Testis (tissue), 3 donors: ENCODE data around the gene GID8. TPM values are rescaled to one million over a fixed set of nuclear protein-coding genes. Genes with fewer than 3 reads are reported as not detected.

Experiments used
- DNase-seq: peaks from one replicate; pipeline ENCODE4 v3.0.0-alpha.2; 2019
- H3K27ac ChIP-seq, 2 donors: fragments of 200-600 bp; sonication (generic); one replicate each; pipeline ENCODE4 v1.5.1; 2019
- H3K27me3 ChIP-seq: fragments of 200-600 bp; sonication (generic); one replicate; pipeline ENCODE4 v1.5.1; 2019
- H3K36me3 ChIP-seq: fragments of 200-600 bp; sonication (generic); one replicate; pipeline ENCODE4 v1.5.1; 2017; ENCODE audit warnings: low read depth; ENCODE audit errors: missing control alignments
- H3K4me1 ChIP-seq: fragments of 200-600 bp; sonication (generic); one replicate; pipeline ENCODE4 v1.5.1; 2019
- H3K4me3 ChIP-seq, 2 donors: fragments of 200-600 bp; sonication (generic); one replicate each; pipeline ENCODE4 v1.5.1; 2017 to 2019
- H3K9me3 ChIP-seq: fragments of 200-600 bp; sonication (generic); one replicate; pipeline ENCODE4 v1.5.1; 2017
- CTCF ChIP-seq, 3 experiments: fragments of 450-650 bp in 2 of 3; fragments of 200-600 bp in 1 of 3; sonication (generic) in 1 of 3; IDR thresholded peaks; one replicate each; pipeline ENCODE4 v1.5.1; 2016 to 2019; ENCODE audit warnings: antibody characterized with exemption in 3 of 3, mild to moderate bottlenecking in 2 of 3, moderate library complexity in 1 of 3
- POLR2A ChIP-seq: fragments of 450-650 bp; IDR thresholded peaks from one replicate; pipeline ENCODE4 v1.6.1; 2017; ENCODE audit warnings: antibody characterized with exemption, mild to moderate bottlenecking, moderate library complexity
- WGBS, 2 donors: methylation state at CpG; one replicate each; pipeline ENCODE4 v1.1.5; 2018; 5-methylcytosine and 5-hydroxymethylcytosine counted together
- intact Hi-C: fragments of 100-400 bp; cut with DNase I; formaldehyde crosslinking; loops from one replicate; pipeline ENCODE4 v1.15.1; 2023; ENCODE audit warnings: low total_unique reads
- polyA plus RNA-seq: library from polyadenylated mRNA; stranded (reverse); fragments of 350-450 nt; fragmentation: Illumina TruSeq; extraction: RNeasy Lipid Tissue Mini Kit (QIAGEN cat#74804); gene quantifications from one replicate; pipeline ENCODE4 v1.2.3, GENCODE V29; 2014; ENCODE audit warnings: low read depth, low replicate concordance; ENCODE audit not compliant: insufficient read depth
- total RNA-seq, 2 donors: library from RNA; depleted of rRNA; stranded (reverse); fragments of >200 nt; gene quantifications; one replicate each; pipeline ENCODE4 v1.2.3, GENCODE V29; 2016

Gene GID8
- total and polyA plus RNA-seq, 3 donors from 2014 or later, result 27.3 to 42.6 (median 41.9) TPM

DNA sequence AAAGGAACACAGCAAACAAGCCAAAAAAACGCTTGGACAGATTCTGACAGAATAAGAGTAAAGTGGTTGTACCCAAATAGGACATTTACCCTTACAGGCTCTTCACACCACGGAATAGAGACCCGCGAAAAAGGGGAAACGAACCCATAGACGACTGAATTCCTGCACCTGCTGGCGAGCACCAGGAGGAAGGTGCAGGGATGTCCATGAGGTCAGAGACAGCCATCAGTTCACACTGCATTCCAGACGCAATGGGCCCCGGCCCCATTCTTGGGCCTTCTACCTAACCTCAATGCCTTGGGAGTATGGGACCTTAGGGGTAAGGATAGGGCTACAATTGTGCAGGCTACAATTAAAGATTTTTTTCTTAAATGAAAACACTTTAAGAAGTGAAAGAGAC lies 6.5 kb upstream of the GID8 start:
- H3K4me3 ChIP-seq, result no peak overlapping the region
- intact Hi-C loops, result no loop called here
- DNase-seq, result no peak
- H3K4me1 ChIP-seq, result peaks cover 36% of the 10 kb centered on the region
- 82 to 85% methylated on average over 9 of the region's 9 CpGs for WGBS, 2 donors
- H3K27me3 ChIP-seq, result no peaks in the 10 kb centered on the region
- TF ChIP-seq CTCF (IDR thresholded peaks at IDR 0.05) (no peak), POLR2A (no peak)
- H3K27ac ChIP-seq, result no peak overlapping the region
- H3K9me3 ChIP-seq, result no peaks in the 10 kb centered on the region
- no peaks in the 10 kb centered on the region for H3K36me3 ChIP-seq

GRCh38 chr20:62933966-62934365 lies 4.0 kb upstream of the GID8 start:
- H3K27ac ChIP-seq, result no peak overlapping the region
- no peak for DNase-seq
- intact Hi-C loops, result no loop called here
- H3K27me3 ChIP-seq, result no peaks in the 10 kb centered on the region
- H3K4me3 ChIP-seq, result no peak overlapping the region
- TF ChIP-seq POLR2A (no peak), CTCF (IDR thresholded peaks at IDR 0.05) (no peak)
- H3K4me1 ChIP-seq, result peaks cover 24% of the 10 kb centered on the region
- no peaks in the 10 kb centered on the region for H3K9me3 ChIP-seq
- no peaks in the 10 kb centered on the region for H3K36me3 ChIP-seq
- WGBS, 2 donors, result 75 to 78% methylated on average over 3 of the region's 3 CpGs

DNA sequence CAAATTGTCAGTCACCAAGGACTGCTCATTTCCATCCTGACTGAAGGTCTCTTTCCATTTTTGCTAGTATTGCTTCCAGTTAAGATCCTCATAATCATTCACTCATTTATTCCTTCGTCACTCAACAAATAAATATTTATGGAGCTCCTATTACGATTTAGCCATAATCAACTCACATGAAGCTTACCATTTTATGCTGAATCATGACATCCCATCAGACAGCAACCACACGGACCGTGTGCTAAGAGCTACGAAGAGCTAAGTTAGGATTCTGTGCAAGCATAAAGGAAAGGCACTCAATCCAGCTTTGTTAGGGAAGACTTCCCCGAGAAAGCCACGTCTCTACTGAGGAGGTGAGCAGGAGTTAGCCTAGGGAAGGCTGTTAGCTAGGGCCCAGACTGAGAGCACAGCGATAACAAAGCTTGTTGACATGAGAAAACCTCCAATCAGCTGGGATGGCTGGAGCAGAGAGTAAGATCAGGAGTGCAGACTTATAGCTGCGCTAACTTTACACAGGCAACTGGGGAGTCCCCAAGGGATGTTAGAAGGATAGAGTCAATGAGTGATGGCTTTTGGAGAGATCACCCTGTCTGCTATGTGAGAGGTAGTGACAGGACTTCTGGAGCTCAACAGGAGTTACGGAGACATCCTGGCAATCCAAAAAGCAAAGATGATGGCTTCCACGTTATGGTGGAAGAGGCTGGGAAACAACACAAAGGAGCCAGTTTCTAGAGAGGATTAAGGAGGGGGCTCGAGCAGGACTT lies 2.6 kb upstream of the GID8 start:
- DNase-seq, result no peak
- Histone ChIP-seq H3K4me3 (no peak overlapping the region), H3K36me3 (no peaks in the 10 kb centered on the region), H3K9me3 (no peaks in the 10 kb centered on the region), H3K4me1 (peaks cover 26% of the 10 kb centered on the region), H3K27ac (no peak overlapping the region), H3K27me3 (no peaks in the 10 kb centered on the region)
- TF ChIP-seq CTCF (IDR thresholded peaks at IDR 0.05) (no peak), POLR2A (no peak)
- intact Hi-C loops, result no loop called here
- 72 to 79% methylated on average over 12 of the region's 12 CpGs for WGBS, 2 donors

- no peak for TF ChIP-seq CTCF (IDR thresholded peaks at IDR 0.05)
- no peak for TF ChIP-seq POLR2A
- 65 to 76% methylated on average over 19 to 22 of the region's 22 CpGs for WGBS, 2 donors
- Histone ChIP-seq H3K9me3 (no peaks in the 10 kb centered on the region), H3K27ac (no peak overlapping the region), H3K4me1 (peaks cover 29% of the 10 kb centered on the region), H3K27me3 (no peaks in the 10 kb centered on the region), H3K4me3 (peak overlapping the region in 1 of 2 donors; percentile 94), H3K36me3 (no peaks in the 10 kb centered on the region)
- DNase-seq, result no peak
- intact Hi-C loops, result no loop called here
These were observed 1.9 kb upstream of the GID8 start for GRCh38 chr20:62935968-62936585.
